SIG-M5 treated with dmso at 0.1 percent for 504 hours (cell line): ENCODE data around the gene LRRC8A.
"Not testable (repeated sequence)": the region's sequence is repeated elsewhere in the genome, so short reads cannot be mapped to it uniquely, and the experiment has no call there.

Experiments used
- DNase-seq: peaks from one replicate; lab custom pipeline; 2025; ENCODE audit not compliant: unreplicated experiment; lab: John Stamatoyannopoulos, UW

Gene LRRC8A

GRCh38 chr9:128920381-128921058 is 38.6 kb downstream of the LRRC8A start, which contains the start of gene PHYHD1:
Gene PHYHD1, plus strand, starts transcription at chr9:128920982. Its CDS starts 1,342 bp downstream, at chr9:128922324.
- DNase-seq = no peak

GRCh38 chr9:128921881-128922763 is 40.2 kb downstream of the LRRC8A start:
- DNase-seq = no peak

GRCh38 chr9:128923493-128923883 is 41.6 kb downstream of the LRRC8A start:
- DNase-seq = no peak

GRCh38 chr9:128927731-128928411 is 45.9 kb downstream of the LRRC8A start:
- DNase-seq = no peak

GRCh38 chr9:128928624-128929023 is 46.7 kb downstream of the LRRC8A start:
- no peak for DNase-seq

- no peak for DNase-seq
These were observed 47.6 kb downstream of the LRRC8A start for GRCh38 chr9:128929560-128929959.

GRCh38 chr9:128933731-128934130 is 51.8 kb downstream of the LRRC8A start:
- DNase-seq = no peak

- no peak for DNase-seq
These were observed 54.4 kb downstream of the LRRC8A start for GRCh38 chr9:128936171-128936865.

- no peak for DNase-seq
These were observed 55.6 kb downstream of the LRRC8A start for GRCh38 chr9:128937310-128938165.

GRCh38 chr9:128940271-128940921 is 58.5 kb downstream of the LRRC8A start:
- DNase-seq = no peak

- no peak for DNase-seq
These were observed 59.2 kb downstream of the LRRC8A start for GRCh38 chr9:128940946-128941755.

GRCh38 chr9:128943832-128944620 is 62.1 kb downstream of the LRRC8A start:
- DNase-seq = no peak

GRCh38 chr9:128944966-128945365 is 63.0 kb downstream of the LRRC8A start:
- DNase-seq = not testable (repeated sequence)

- DNase-seq = no peak
These were observed 64.0 kb downstream of the LRRC8A start for GRCh38 chr9:128945798-128946501.

GRCh38 chr9:128946571-128947276 is 64.8 kb downstream of the LRRC8A start:
- DNase-seq = no peak

GRCh38 chr9:128947277-128947526 is 65.3 kb downstream of the LRRC8A start:
- DNase-seq = no peak
